Neural cell (in vitro differentiated cells): ENCODE measurements around the gene ACAN. TPM values are rescaled to one million over a fixed set of nuclear protein-coding genes. Genes with fewer than 3 reads are reported as not detected.
A peak's percentile ranks its signal among the peaks of the same experiment; 100 is the strongest.

Experiments used
- H2AFZ ChIP-seq: fragments of 200-600, 300-800 bp; sonication (generic), shearing (Covaris generic); 2 replicates; pipeline ENCODE4 v1.6.0; 2014; ENCODE audit warnings: low read depth, mild to moderate bottlenecking, antibody characterized with exemption, low read length, moderate library complexity
- H3F3A ChIP-seq: fragments of 200-600 bp; shearing (Covaris generic); 2 replicates; pipeline ENCODE4 v1.6.1; 2016; ENCODE audit warnings: mild to moderate bottlenecking, moderate library complexity, mixed read lengths, antibody characterized with exemption, low read length; ENCODE audit not compliant: insufficient read depth, poor library complexity, severe bottlenecking
- H3K27ac ChIP-seq: fragments of 200-600, 300-800 bp; sonication (generic), shearing (Covaris generic); 2 replicates; pipeline ENCODE4 v1.5.1; 2014; ENCODE audit warnings: mild to moderate bottlenecking, low read length, moderate library complexity
- H3K27me3 ChIP-seq: fragments of 300-800, 200-600 bp; sonication (generic), shearing (Covaris generic); 2 replicates; pipeline ENCODE4 v1.6.0; 2014; ENCODE audit warnings: mild to moderate bottlenecking, low read depth, low read length, moderate library complexity; ENCODE audit not compliant: insufficient read depth
- H3K36me3 ChIP-seq: fragments of 300-800, 200-600 bp; sonication (generic), shearing (Covaris generic); 2 replicates; pipeline ENCODE4 v1.5.1; 2014; ENCODE audit warnings: mild to moderate bottlenecking, antibody characterized with exemption, low read length, moderate library complexity; ENCODE audit not compliant: insufficient read depth
- H3K4me2 ChIP-seq: fragments of 300-800, 200-600 bp; sonication (generic), shearing (Covaris generic); 2 replicates; pipeline ENCODE4 v1.6.0; 2014; ENCODE audit warnings: mild to moderate bottlenecking, low read length
- H3K4me3 ChIP-seq: fragments of 300-800, 200-600 bp; sonication (generic), shearing (Covaris generic); 2 replicates; pipeline ENCODE4 v1.5.1; 2014; ENCODE audit warnings: mild to moderate bottlenecking, low read length, moderate library complexity
- H3K79me2 ChIP-seq: fragments of 200-600 bp; shearing (Covaris generic); replicated peaks from 2 replicates; pipeline ENCODE4 v1.6.0; 2014; ENCODE audit warnings: mild to moderate bottlenecking, low read length, moderate library complexity; ENCODE audit not compliant: insufficient read depth
- H3K9ac ChIP-seq: fragments of 300-800, 200-600 bp; sonication (generic), shearing (Covaris generic); 2 replicates; pipeline ENCODE4 v1.6.1; 2016; ENCODE audit warnings: mild to moderate bottlenecking, low read length, mixed read lengths
- H3K9me2 ChIP-seq: fragments of 200-600 bp; shearing (Covaris generic); 2 replicates; pipeline ENCODE4 v1.6.1; 2016; ENCODE audit warnings: mild to moderate bottlenecking, low read length, mixed read lengths; ENCODE audit not compliant: insufficient read depth
- H3K9me3 ChIP-seq: fragments of 200-600, 300-800 bp; sonication (generic), shearing (Covaris generic); 2 replicates; pipeline ENCODE4 v1.6.1; 2016; ENCODE audit warnings: mild to moderate bottlenecking, mixed run types, low read length, moderate library complexity, mixed read lengths
- H4K20me1 ChIP-seq: fragments of 200-600 bp; shearing (Covaris generic); 2 replicates; pipeline ENCODE4 v1.6.1; 2016; ENCODE audit warnings: mild to moderate bottlenecking, mixed run types; ENCODE audit not compliant: insufficient read depth
- EP300 ChIP-seq: fragments of 450-650 bp; conservative IDR thresholded peaks from 2 replicates; pipeline ENCODE4 v1.6.1; 2014; ENCODE audit warnings: antibody characterized with exemption, mild to moderate bottlenecking, moderate library complexity; ENCODE audit not compliant: poor library complexity, severe bottlenecking
- EZH2 ChIP-seq: fragments of 200-600, 300-800 bp; shearing (Covaris generic), sonication (generic); IDR thresholded peaks from 2 replicates; pipeline ENCODE4 v1.6.1; 2014; ENCODE audit warnings: antibody characterized with exemption, low read length, borderline replicate concordance, mild to moderate bottlenecking; ENCODE audit not compliant: insufficient read depth, poor library complexity, severe bottlenecking
- MXI1 ChIP-seq: fragments of 450-650 bp; conservative IDR thresholded peaks from 2 replicates; pipeline ENCODE4 v1.6.1; 2014; ENCODE audit warnings: antibody characterized with exemption, mild to moderate bottlenecking; ENCODE audit not compliant: poor library complexity, severe bottlenecking
- POLR2AphosphoS5 ChIP-seq: IDR thresholded peaks from 2 replicates; pipeline ENCODE4 v1.6.1; 2012
- RAD21 ChIP-seq: fragments of 450-650 bp; conservative IDR thresholded peaks from 2 replicates; pipeline ENCODE4 v1.6.1; 2014; ENCODE audit warnings: antibody characterized with exemption, mild to moderate bottlenecking, moderate library complexity
- SMC3 ChIP-seq: fragments of 450-650 bp; conservative IDR thresholded peaks from 2 replicates; pipeline ENCODE4 v1.6.1; 2014; ENCODE audit warnings: antibody characterized with exemption, mild to moderate bottlenecking, moderate library complexity; ENCODE audit not compliant: poor library complexity
- TAF1 ChIP-seq: IDR thresholded peaks from 2 replicates; pipeline ENCODE4 v1.6.1; 2012; ENCODE audit warnings: low read depth
- polyA plus RNA-seq: library from polyadenylated mRNA; depleted of rRNA; stranded (reverse); fragments of >200 nt; gene quantifications from 2 replicates; pipeline ENCODE4 v1.2.3, GENCODE V29; 2014
- TF ChIP-seq, protein P1 (sequence below): fragments of 450-650 bp; IDR thresholded peaks from 2 replicates; pipeline ENCODE4 v1.5.1; 2014; ENCODE audit warnings: antibody characterized with exemption, mild to moderate bottlenecking, moderate library complexity; ENCODE audit not compliant: poor library complexity, severe bottlenecking
- TF ChIP-seq, protein P2 (sequence below): IDR thresholded peaks from 2 replicates; pipeline ENCODE4 v1.6.1; 2012; ENCODE audit warnings: borderline replicate concordance

ACAN gene
- polyA plus RNA-seq, 1 donor from 2014 or later = not detected

DNA sequence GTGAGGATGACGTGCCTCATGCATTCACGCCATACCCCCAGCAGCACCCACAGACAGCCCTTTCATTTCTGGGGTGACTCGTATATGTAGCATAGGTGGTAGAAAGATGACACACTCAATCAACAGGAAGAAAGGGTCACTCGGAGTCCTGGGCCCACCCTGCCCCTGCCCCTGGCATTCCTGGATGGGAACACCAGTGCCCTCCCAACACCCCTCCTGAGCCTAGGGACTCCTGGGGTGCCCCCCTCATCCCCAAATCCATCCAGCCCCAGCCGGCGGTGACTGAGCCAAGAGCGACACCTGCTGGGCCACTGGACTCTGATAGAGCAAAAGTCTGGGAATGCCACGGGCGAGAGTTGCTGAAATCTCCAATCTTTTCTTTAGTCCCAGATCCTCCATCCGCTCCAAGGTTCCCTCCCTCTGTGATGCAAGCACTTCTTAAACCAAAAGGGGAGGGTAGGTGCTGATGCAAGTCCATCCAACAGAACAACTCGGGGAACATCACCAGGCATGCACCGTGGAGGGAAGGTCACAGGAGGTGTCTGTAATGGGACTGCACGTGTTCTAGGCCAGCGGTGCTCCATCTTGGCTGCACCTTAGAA, 31.1 kb downstream of the ACAN start:
- H3K79me2 ChIP-seq = no peaks in the 10 kb centered on the region
- no peaks in the 10 kb centered on the region for H3K9me2 ChIP-seq
- no peak overlapping the region for H2AFZ ChIP-seq
- TF ChIP-seq RAD21 = peak; percentile 55
- TF ChIP-seq, protein P1, sequence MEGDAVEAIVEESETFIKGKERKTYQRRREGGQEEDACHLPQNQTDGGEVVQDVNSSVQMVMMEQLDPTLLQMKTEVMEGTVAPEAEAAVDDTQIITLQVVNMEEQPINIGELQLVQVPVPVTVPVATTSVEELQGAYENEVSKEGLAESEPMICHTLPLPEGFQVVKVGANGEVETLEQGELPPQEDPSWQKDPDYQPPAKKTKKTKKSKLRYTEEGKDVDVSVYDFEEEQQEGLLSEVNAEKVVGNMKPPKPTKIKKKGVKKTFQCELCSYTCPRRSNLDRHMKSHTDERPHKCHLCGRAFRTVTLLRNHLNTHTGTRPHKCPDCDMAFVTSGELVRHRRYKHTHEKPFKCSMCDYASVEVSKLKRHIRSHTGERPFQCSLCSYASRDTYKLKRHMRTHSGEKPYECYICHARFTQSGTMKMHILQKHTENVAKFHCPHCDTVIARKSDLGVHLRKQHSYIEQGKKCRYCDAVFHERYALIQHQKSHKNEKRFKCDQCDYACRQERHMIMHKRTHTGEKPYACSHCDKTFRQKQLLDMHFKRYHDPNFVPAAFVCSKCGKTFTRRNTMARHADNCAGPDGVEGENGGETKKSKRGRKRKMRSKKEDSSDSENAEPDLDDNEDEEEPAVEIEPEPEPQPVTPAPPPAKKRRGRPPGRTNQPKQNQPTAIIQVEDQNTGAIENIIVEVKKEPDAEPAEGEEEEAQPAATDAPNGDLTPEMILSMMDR = peak; percentile 50
- TF ChIP-seq EZH2 = no peak
- no peak for TF ChIP-seq MXI1
- TF ChIP-seq SMC3 = peak; percentile 53
- no peak for TF ChIP-seq POLR2AphosphoS5
- TF ChIP-seq TAF1 = no peak
- TF ChIP-seq, protein P2, sequence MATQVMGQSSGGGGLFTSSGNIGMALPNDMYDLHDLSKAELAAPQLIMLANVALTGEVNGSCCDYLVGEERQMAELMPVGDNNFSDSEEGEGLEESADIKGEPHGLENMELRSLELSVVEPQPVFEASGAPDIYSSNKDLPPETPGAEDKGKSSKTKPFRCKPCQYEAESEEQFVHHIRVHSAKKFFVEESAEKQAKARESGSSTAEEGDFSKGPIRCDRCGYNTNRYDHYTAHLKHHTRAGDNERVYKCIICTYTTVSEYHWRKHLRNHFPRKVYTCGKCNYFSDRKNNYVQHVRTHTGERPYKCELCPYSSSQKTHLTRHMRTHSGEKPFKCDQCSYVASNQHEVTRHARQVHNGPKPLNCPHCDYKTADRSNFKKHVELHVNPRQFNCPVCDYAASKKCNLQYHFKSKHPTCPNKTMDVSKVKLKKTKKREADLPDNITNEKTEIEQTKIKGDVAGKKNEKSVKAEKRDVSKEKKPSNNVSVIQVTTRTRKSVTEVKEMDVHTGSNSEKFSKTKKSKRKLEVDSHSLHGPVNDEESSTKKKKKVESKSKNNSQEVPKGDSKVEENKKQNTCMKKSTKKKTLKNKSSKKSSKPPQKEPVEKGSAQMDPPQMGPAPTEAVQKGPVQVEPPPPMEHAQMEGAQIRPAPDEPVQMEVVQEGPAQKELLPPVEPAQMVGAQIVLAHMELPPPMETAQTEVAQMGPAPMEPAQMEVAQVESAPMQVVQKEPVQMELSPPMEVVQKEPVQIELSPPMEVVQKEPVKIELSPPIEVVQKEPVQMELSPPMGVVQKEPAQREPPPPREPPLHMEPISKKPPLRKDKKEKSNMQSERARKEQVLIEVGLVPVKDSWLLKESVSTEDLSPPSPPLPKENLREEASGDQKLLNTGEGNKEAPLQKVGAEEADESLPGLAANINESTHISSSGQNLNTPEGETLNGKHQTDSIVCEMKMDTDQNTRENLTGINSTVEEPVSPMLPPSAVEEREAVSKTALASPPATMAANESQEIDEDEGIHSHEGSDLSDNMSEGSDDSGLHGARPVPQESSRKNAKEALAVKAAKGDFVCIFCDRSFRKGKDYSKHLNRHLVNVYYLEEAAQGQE = no peak
- no peak for TF ChIP-seq EP300
- no peaks in the 10 kb centered on the region for H3K36me3 ChIP-seq
- no peak overlapping the region for H3K4me2 ChIP-seq
- no peak overlapping the region for H3K4me3 ChIP-seq
- H3F3A ChIP-seq = no peaks in the 10 kb centered on the region
- no peak overlapping the region for H3K27ac ChIP-seq
- H3K9me3 ChIP-seq = no peaks in the 10 kb centered on the region
- H3K27me3 ChIP-seq = no peaks in the 10 kb centered on the region
- H4K20me1 ChIP-seq = no peaks in the 10 kb centered on the region
- no peak overlapping the region for H3K9ac ChIP-seq

DNA sequence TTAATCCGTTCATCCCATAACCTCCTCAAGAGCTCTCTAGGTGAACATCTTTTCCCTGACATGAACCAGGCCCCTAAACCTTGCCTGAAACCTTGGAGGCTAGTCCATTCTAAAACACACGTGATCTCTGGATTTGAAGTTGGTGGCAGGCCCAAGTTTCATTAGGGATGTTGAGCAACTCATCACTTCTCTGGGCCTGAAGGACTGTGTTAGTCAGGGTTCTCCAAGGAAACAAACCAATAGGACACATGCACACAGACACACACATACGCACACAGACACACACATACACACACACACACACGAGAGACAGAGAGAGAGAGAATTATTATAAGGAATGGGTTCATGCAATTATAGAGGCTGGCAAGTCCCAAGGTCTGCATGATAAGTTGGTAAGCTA, 31.9 kb downstream of the ACAN start:
- no peaks in the 10 kb centered on the region for H3K9me2 ChIP-seq
- no peak for TF ChIP-seq EP300
- no peak for TF ChIP-seq RAD21
- TF ChIP-seq, protein P2 = no peak
- TF ChIP-seq, protein P1 = no peak
- no peak for TF ChIP-seq EZH2
- no peak for TF ChIP-seq POLR2AphosphoS5
- no peak for TF ChIP-seq SMC3
- TF ChIP-seq TAF1 = no peak
- TF ChIP-seq MXI1 = no peak
- no peaks in the 10 kb centered on the region for H3K79me2 ChIP-seq
- H3K4me3 ChIP-seq = no peak overlapping the region
- no peaks in the 10 kb centered on the region for H3K36me3 ChIP-seq
- H3K27me3 ChIP-seq = no peaks in the 10 kb centered on the region
- no peaks in the 10 kb centered on the region for H4K20me1 ChIP-seq
- H3K27ac ChIP-seq = no peak overlapping the region
- no peak overlapping the region for H3K9ac ChIP-seq
- H2AFZ ChIP-seq = no peak overlapping the region
- no peaks in the 10 kb centered on the region for H3K9me3 ChIP-seq
- no peaks in the 10 kb centered on the region for H3F3A ChIP-seq
- H3K4me2 ChIP-seq = no peak overlapping the region
